H1 (cell line): ENCODE results near the gene TTBK2.

Experiments used
- ATF2 ChIP-seq: IDR thresholded peaks from 2 replicates; pipeline ENCODE4 v1.6.1; 2012; ENCODE audit warnings: low read length, inconsistent platforms
- CTCF ChIP-seq, 3 experiments: IDR thresholded peaks; 1 replicate in 2 of 3; 2 replicates in 1 of 3; pipeline versions ENCODE4 v1.5.1 to v1.6.1; 2011; ENCODE audit warnings: low read length in 3 of 3, mild to moderate bottlenecking in 3 of 3, inconsistent platforms in 2 of 3, low read depth in 1 of 3, moderate library complexity in 1 of 3; ENCODE audit not compliant: insufficient read depth in 1 of 3; ENCODE audit errors: control extremely low read depth in 1 of 3
- GABPA ChIP-seq: IDR thresholded peaks from 2 replicates; pipeline ENCODE4 v1.6.1; 2011; ENCODE audit warnings: mild to moderate bottlenecking, low read length, moderate library complexity, borderline replicate concordance; ENCODE audit not compliant: insufficient read depth
- HDAC2 ChIP-seq, 2 experiments: fragments of 300-600 bp in 1 of 2; sonication (generic) in 1 of 2; IDR thresholded peaks; 2 replicates each; pipeline ENCODE4 v1.6.1; 2011 to 2012; ENCODE audit warnings: low read depth in 2 of 2, low read length in 2 of 2, mild to moderate bottlenecking in 2 of 2, moderate library complexity in 2 of 2, borderline replicate concordance in 1 of 2, inconsistent platforms in 1 of 2
- MAX ChIP-seq: IDR thresholded peaks from 2 replicates; pipeline ENCODE4 v1.6.1; 2012; ENCODE audit warnings: inconsistent platforms
- SIX5 ChIP-seq: IDR thresholded peaks from 2 replicates; pipeline ENCODE4 v1.6.1; 2011; ENCODE audit warnings: mild to moderate bottlenecking, low read depth, low read length
- SUZ12 ChIP-seq: fragments of 200-600 bp; sonication (generic); IDR thresholded peaks from 2 replicates; pipeline ENCODE4 v1.6.1; 2012; ENCODE audit warnings: mild to moderate bottlenecking, inconsistent platforms, low read length, moderate library complexity, mixed read lengths
- YY1 ChIP-seq: IDR thresholded peaks from 2 replicates; pipeline ENCODE4 v1.6.1; 2011; ENCODE audit warnings: low read depth, mild to moderate bottlenecking, low read length

GRCh38 chr15:42848846-42849245 is 71.7 kb downstream of the TTBK2 start:
- no peak for TF ChIP-seq HDAC2 (IDR thresholded peaks at IDR 0.05; ENCODE audit: borderline replicate concordance in 1 of 2, low read depth in 2 of 2, low read length in 2 of 2)
- no peak for TF ChIP-seq GABPA
- TF ChIP-seq CTCF (IDR thresholded peaks at IDR 0.05; ENCODE audit: control extremely low read depth in 1 of 3, insufficient read depth in 1 of 3, low read depth in 1 of 3, low read length in 3 of 3), result no peak
- no peak for TF ChIP-seq ATF2
- TF ChIP-seq MAX, result no peak
- no peak for TF ChIP-seq YY1
- no peak for TF ChIP-seq SIX5
- TF ChIP-seq SUZ12, result no peak
